ENCODE measurements around the gene EYS. TPM values are rescaled to one million over a fixed set of nuclear protein-coding genes. Genes with fewer than 3 reads are reported as not detected.

Gene EYS
- polyA plus RNA-seq, 3 donors = 0.21 to 0.90 (median 0.22) TPM

DNA sequence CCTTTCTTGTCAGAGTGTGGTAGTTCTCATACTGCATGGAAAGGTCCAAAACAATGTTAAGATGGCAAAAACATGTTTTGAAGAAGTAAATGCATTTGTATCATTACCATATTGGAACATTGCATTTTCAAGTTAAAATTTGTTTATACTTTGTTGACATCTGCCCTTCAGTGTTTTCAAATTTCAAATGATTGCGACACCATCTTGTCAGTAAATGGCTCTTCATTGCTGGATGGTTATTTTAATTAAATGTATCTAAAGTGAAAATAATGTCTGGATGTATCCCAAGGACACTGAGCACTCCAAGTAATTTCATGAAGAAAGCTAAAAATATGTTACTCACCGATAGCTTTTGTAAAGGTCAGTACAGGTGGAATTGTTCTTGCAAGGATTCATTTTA is 761.6 kb downstream of the EYS start:
- 90 to 97% (median 92%) methylated on average over 2 of the region's 2 CpGs for WGBS, 3 donors

DNA sequence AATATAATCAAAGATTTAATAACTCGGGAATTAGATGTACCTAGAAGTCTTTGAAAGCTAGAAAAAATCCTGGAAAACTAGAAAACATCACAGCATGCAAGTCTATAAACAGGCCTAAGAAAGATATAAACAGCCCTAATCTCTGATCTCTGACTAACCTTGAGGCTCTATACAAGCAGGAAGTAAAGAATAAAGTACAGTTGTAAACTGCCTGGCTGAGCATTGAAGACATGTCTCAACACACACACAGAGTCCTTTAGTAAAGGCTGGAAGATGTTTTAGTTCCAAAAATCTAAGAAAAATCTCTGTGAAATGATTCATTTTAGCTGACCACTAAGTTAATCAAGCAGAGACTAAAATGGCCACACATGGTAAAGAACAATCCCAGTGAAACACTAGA is 774.5 kb downstream of the EYS start:
- 83 to 93% (median 92%) methylated on average over 1 of the region's 1 CpG for WGBS, 3 donors

More for the DNA sequence above, 761.6 kb downstream of the EYS start:
- no peak overlapping the region for H3K27ac ChIP-seq (ENCODE audit: low read depth, low read length)

DNA sequence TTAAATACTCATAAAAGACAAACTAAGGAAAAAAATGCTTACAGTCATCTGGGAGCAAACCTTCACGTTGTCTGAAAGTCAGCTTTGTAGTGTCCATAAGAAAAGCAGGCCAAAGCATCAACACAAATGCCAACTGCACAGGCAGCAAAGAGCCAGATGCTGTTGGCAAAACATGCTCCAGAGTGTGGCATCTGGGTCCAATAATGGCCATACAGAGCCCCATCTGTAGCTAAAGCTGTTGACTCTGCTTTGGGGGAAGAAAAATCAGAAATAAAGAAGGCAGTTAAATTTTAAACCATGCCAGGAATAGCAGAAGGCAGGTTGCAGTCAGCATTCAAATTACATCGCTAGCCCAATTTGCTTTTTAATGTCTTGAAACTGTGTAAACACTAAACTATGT is 776.3 kb downstream of the EYS start:
- no peak overlapping the region for H3K27ac ChIP-seq (ENCODE audit: low read depth, low read length)
- WGBS, 3 donors = 71 to 81% (median 80%) methylated on average over 2 of the region's 2 CpGs

More for the DNA sequence above, 774.5 kb downstream of the EYS start:
- H3K27ac ChIP-seq (ENCODE audit: low read depth, low read length) = no peak overlapping the region

DNA sequence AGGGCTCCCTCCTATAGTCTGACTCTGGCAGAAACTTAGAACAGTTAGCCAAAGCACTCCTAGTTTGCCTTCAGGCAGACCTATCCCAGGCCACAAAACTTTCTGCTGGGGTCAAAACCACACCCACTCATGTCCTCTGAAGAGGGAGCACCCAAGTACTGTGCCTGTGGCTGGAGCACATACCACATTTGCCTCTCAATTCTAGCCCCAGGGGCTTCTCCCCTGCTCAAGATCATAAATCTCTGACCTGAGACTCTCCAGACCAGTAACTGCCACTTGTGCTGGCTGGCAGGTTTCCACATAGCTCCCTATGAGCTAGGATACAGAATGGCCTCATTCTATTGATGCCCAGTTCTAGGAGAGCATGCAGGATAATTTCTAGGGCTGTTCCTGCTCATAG is 781.0 kb downstream of the EYS start:
- H3K27ac ChIP-seq (ENCODE audit: low read depth, low read length) = no peak overlapping the region

DNA sequence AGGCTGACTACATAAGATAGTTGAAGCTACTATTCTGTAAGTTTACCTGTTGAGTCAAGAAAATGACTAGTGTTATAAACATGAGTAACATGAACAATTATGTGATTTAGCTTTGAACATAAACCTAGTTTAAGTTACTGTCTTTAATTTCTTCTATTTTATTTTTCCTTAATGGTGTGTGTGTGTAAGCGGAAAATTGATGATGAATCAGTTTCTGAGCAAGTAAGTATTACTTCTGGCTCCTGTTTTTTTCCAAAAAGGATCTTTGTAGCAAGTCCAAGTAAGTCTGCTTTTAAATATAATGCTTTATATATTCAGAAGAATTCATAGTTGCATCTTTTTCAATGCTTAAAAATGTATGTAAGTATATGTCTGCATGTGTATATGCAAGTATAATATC is 786.8 kb downstream of the EYS start:
- WGBS, 3 donors = 91 to 98% (median 92%) methylated on average over 1 of the region's 1 CpG
- H3K27ac ChIP-seq (ENCODE audit: low read depth, low read length) = no peak overlapping the region

GRCh38 chr6:64914124-64914523 is 792.9 kb downstream of the EYS start:
- H3K27ac ChIP-seq (ENCODE audit: low read depth, low read length) = no peak overlapping the region

DNA sequence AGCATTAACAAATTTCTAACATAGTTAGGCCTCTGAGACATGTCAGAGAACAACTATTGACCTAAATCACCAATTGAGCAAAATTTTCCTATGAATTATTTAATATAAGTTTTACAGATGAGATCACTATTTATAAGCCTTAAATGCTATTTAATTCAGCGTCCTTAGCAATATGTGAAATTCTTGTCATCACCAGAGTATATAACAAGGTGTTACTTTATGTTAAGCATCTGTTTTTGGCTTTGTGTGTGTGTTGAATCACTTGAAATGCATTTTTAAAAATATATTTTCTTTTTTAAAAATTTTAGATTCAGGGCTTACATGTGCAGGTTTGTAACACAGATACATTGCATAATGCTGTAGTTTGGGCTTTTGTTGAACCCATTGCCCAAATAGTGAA is 794.1 kb downstream of the EYS start:
- no peak overlapping the region for H3K27ac ChIP-seq (ENCODE audit: low read depth, low read length)
- WGBS, 3 donors = 87 to 94% (median 91%) methylated on average over 1 of the region's 1 CpG

GRCh38 chr6:64908104-64908503 is 798.9 kb downstream of the EYS start:
- 85 to 92% (median 86%) methylated on average over 7 of the region's 7 CpGs for WGBS, 3 donors
- H3K27ac ChIP-seq (ENCODE audit: low read depth, low read length) = no peak overlapping the region

GRCh38 chr6:64904616-64905015 is 802.4 kb downstream of the EYS start:
- H3K27ac ChIP-seq (ENCODE audit: low read depth, low read length) = no peak overlapping the region
- 89 to 97% (median 91%) methylated on average over 2 of the region's 2 CpGs for WGBS, 3 donors

DNA sequence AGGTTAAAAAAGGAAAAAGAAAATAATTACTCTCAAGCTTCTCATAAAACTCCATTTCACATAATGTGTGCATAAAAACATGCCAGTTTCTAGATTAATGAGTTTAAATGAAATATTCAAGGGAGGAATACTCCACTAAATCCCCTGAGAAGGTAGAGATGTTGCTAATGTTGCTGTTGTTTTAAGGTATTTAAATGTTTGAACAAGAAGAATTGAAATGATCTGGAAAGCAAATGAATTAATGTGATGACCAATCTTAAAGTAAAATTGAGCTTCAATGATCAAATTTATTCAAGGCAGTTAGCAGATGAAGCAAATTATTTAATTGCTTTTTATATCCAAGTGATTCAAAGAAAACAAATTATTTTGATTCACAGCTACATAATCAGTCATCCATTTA is 804.4 kb downstream of the EYS start:
- H3K27ac ChIP-seq (ENCODE audit: low read depth, low read length) = no peak overlapping the region

GRCh38 chr6:64896939-64897338 is 810.1 kb downstream of the EYS start:
- H3K27ac ChIP-seq (ENCODE audit: low read depth, low read length) = no peak overlapping the region
- WGBS, 3 donors = 95 to 99% (median 97%) methylated on average over 4 of the region's 4 CpGs

DNA sequence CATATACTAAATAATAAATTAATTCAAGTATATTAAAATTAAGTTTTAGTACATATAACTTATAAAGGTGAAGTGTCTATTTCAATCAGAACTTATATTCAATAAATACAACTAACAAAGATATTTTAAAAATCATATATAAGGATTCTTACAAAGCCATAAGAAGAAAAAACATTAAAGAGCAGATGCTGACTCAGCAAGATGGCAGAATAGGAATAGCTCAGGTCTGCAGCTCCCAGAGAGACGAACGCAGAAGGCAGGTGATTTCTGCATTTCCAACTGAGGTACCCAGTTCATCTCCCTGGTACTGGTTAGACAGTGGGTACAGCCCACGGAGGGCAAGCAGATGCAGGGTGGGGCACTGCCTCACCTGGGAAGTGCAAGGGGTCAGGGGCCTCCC is 811.1 kb downstream of the EYS start:
- no peak overlapping the region for H3K27ac ChIP-seq (ENCODE audit: low read depth, low read length)
- 75 to 93% (median 80%) methylated on average over 3 of the region's 3 CpGs for whole genome bisulfite sequencing, 3 donors

- H3K27ac ChIP-seq (ENCODE audit: low read depth, low read length) = no peak overlapping the region
- 51 to 88% (median 66%) methylated on average over 1 of the region's 1 CpG for WGBS, 3 donors
These were observed 816.4 kb downstream of the EYS start for GRCh38 chr6:64890609-64891008.

DNA sequence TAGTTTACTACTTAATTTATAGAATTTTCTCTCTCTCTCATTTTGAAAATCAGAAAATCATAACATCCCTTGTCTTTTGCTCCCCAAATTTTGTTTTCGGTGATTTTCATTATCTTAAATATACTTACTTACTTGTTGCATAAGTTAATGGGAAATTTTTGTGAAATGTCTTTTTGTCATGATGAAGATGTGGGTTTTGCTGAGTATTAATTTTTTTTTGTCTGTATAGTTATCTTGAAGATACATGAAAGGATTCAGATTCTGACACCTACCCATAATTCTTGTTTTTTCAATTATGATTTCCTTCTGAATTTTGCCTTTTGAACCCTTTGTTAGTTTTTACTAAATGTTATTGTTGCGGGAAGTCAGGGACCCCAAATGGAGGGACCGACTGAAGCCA is 817.9 kb downstream of the EYS start:
- WGBS, 3 donors = 66 to 92% (median 79%) methylated on average over 3 of the region's 3 CpGs
- H3K27ac ChIP-seq (ENCODE audit: low read depth, low read length) = no peak overlapping the region

- WGBS, 3 donors = 79 to 90% (median 83%) methylated on average over 3 of the region's 3 CpGs
- no peak overlapping the region for H3K27ac ChIP-seq (ENCODE audit: low read depth, low read length)
These were observed 832.2 kb downstream of the EYS start for GRCh38 chr6:64874776-64875175.

GRCh38 chr6:64872633-64873032 is 834.4 kb downstream of the EYS start:
- no peak overlapping the region for H3K27ac ChIP-seq (ENCODE audit: low read depth, low read length)

DNA sequence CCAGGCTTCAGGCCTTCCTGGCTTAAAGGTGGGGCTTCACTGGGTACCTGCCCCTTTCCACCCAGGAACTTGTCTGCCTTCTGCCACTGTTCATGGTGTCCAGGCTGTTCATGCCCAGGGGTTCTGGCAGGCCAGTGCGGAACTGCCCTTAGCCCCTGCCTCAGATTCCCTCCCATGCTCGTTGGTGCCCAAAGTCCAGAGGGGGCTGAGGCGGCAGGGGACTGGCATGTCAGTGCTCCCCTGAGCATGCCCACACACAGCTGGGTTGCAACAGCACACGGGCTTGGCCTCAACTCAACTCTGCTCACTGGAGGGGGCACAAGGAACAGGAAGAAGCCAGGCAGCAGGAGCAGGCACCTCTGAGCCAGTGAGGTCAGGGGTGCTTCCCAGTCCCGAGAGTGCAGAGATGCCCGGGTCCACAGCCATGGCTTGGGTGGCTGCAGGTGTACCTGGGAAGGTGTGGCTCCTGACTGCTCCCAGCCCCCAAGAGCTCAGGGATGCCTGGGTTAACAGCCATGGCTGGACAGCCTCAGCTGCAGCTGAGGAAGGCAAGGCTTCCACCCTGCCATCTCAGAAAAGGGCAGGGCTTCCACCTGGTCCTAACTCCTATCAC is 845.9 kb downstream of the EYS start:
- 83 to 92% (median 87%) methylated on average over 6 of the region's 6 CpGs for WGBS, 3 donors
- H3K27ac ChIP-seq (ENCODE audit: low read depth, low read length) = no peak overlapping the region

GRCh38 chr6:64860203-64860602 is 846.8 kb downstream of the EYS start:
- no peak overlapping the region for H3K27ac ChIP-seq (ENCODE audit: low read depth, low read length)
- WGBS, 3 donors = 82 to 100% (median 98%) methylated on average over 2 of the region's 2 CpGs

DNA sequence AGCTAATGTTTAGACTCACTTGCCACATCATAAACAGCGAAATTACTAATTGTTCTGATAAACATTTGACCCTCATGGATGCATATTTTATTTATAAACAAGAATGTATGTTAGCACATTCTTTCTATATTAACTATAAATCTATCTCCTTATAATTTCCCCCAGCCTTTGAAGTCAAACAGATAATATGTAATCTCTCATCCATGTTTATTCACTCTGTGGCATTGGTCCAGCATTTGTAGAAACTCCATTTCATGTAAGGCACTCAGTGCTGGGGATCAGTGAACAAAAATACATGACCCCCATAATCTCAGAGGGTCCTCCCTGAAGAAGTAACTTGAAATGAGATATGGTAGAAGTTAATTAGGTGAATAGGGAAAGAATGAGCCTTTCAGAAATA is 856.9 kb downstream of the EYS start:
- WGBS, 3 donors = 73 to 84% (median 83%) methylated on average over 1 of the region's 1 CpG

DNA sequence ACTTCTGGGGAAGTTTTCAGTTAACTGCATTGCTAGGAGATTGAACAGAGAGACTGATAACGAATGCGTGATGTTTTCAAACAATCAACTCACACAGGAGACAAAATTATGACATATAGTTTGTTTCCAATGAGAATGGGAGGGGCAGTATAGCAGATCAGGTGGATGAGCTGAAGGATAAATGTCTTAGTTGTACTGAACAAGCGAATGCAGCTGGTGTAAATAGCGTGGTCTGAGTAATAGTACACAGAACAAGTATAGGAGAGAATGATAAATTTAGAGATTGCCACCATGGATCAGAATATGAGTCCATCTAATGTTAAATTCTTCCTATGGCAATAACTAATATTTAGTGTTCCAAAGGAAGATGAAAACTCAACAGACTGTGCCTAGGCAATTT is 858.6 kb downstream of the EYS start:
- no peak overlapping the region for H3K27ac ChIP-seq (ENCODE audit: low read depth, low read length)
- WGBS, 3 donors = 88 to 91% (median 88%) methylated on average over 4 of the region's 4 CpGs

More for the DNA sequence above, 856.9 kb downstream of the EYS start:
- no peak overlapping the region for H3K27ac ChIP-seq (ENCODE audit: low read depth, low read length)

- no peak overlapping the region for H3K27ac ChIP-seq (ENCODE audit: low read depth, low read length)
- 72 to 77% (median 75%) methylated on average over 1 of the region's 1 CpG for WGBS, 3 donors
These were observed 859.6 kb downstream of the EYS start for GRCh38 chr6:64847396-64847795.

Measured in adipose tissue (tissue), 3 donors.